ENCODE results near the gene GALR3.

GALR3 gene

DNA sequence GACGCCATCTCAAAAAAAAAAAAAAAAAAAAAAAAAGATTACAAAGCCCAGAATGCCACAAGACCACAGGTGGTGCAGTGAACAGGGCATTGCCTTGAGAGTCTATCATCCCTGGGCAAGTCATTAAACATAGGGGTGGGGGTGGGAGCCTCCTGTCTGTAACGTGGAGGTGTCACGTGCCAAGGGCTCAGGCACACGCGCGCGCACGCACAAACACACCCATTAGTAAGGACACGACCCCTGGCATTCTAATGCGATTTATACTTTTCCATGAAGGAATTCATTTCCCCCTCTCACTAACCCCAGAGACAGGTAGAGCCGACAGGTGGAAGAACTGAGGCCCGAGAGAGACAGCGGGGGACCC lies 21.3 kb upstream of the GALR3 start:
- Histone ChIP-seq H3K4me1 (ENCODE audit: insufficient read depth, low read length, poor library complexity, severe bottlenecking) (peaks cover 24% of the 10 kb centered on the region), H3K9me2 (replicated peaks; ENCODE audit: low read depth, low read length) (no peaks in the 10 kb centered on the region), H2AFZ (ENCODE audit: low read length) (peak overlapping the region; percentile 95), H3K4me3 (ENCODE audit: low read length, poor library complexity, severe bottlenecking) (peak overlapping the region; percentile 91), H3K4me2 (ENCODE audit: low read depth, low read length, poor library complexity, severe bottlenecking) (peak overlapping the region; percentile 98), H3K9ac (ENCODE audit: low read depth, low read length, poor library complexity, severe bottlenecking) (peak overlapping the region; percentile 79), H3K9me3 (ENCODE audit: insufficient read depth, low read depth, low read length) (no peaks in the 10 kb centered on the region), H4K20me1 (ENCODE audit: insufficient read depth, low read length, poor library complexity, severe bottlenecking) (no peaks in the 10 kb centered on the region), H3K79me2 (ENCODE audit: insufficient read depth, low read length) (no peaks in the 10 kb centered on the region), H3F3A (ENCODE audit: low read depth) (no peaks in the 10 kb centered on the region), H3K36me3 (ENCODE audit: insufficient read depth, low read length) (no peaks in the 10 kb centered on the region), H3K27me3 (ENCODE audit: insufficient read depth, low read length, poor library complexity, severe bottlenecking) (peaks cover 10% of the 10 kb centered on the region)
- TF ChIP-seq, protein P1, sequence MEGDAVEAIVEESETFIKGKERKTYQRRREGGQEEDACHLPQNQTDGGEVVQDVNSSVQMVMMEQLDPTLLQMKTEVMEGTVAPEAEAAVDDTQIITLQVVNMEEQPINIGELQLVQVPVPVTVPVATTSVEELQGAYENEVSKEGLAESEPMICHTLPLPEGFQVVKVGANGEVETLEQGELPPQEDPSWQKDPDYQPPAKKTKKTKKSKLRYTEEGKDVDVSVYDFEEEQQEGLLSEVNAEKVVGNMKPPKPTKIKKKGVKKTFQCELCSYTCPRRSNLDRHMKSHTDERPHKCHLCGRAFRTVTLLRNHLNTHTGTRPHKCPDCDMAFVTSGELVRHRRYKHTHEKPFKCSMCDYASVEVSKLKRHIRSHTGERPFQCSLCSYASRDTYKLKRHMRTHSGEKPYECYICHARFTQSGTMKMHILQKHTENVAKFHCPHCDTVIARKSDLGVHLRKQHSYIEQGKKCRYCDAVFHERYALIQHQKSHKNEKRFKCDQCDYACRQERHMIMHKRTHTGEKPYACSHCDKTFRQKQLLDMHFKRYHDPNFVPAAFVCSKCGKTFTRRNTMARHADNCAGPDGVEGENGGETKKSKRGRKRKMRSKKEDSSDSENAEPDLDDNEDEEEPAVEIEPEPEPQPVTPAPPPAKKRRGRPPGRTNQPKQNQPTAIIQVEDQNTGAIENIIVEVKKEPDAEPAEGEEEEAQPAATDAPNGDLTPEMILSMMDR (conservative IDR thresholded peaks at IDR 0.05; ENCODE audit: low read length), result peak; percentile 11; the same call in 1 of the 2 replicates
- TF ChIP-seq EZH2phosphoT487 (IDR thresholded peaks at IDR 0.05; ENCODE audit: borderline replicate concordance), result no peak

DNA sequence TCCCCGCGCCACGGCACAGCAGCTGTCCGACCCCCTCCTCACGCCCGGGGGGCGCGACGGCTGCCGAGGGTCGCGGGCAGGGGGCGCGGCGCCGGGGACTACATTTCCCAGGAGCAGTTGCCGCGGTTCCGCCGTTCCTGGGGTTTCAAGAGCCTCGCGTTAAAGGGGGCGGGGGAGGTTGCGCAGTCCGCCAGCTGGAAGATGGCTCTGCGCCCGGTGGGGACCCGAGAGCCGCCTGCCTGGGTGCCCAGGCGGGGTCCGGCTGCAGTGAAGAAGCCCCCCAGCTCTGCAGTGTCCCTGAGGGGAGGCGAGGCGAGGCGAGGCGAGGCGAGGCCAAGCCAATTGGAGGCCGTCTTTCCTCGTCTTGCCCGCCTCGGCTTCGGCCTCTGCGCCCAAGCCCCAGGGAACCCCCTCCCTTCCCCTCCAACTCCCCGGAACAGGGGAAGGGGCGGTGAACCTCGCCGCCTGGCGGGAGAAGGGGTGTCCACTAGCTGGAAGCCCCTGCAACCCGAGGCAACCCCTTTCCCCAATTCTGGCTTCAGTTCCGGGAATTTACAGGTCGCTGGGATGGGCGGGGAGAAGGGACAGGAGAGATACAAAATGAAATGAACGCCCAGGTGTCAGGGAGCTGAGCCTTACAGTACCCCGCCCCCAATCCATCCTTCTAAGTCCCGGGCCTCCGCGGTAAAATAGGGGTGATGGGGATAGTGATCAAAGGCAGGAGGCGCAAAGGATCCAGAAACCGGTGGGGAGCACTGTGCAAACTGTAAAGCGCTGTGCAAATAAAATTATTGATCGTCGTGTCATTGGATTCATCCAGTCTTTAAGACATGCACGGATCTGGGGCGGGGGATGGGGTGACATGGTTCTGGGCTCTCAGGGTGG lies 20.6 kb upstream of the GALR3 start:
- no peaks in the 10 kb centered on the region for H3K9me2 ChIP-seq (replicated peaks; ENCODE audit: low read depth, low read length)
- peaks cover 28% of the 10 kb centered on the region for H3K4me1 ChIP-seq (ENCODE audit: insufficient read depth, low read length, poor library complexity, severe bottlenecking)
- H3F3A ChIP-seq (ENCODE audit: low read depth), result no peaks in the 10 kb centered on the region
- TF ChIP-seq EZH2phosphoT487 (IDR thresholded peaks at IDR 0.05; ENCODE audit: borderline replicate concordance), result no peak
- TF ChIP-seq, protein P1 (conservative IDR thresholded peaks at IDR 0.05; ENCODE audit: low read length), result peak; percentile 1; the same call in 1 of the 2 replicates
- no peaks in the 10 kb centered on the region for H3K9me3 ChIP-seq (ENCODE audit: insufficient read depth, low read depth, low read length)
- no peaks in the 10 kb centered on the region for H3K36me3 ChIP-seq (ENCODE audit: insufficient read depth, low read length)
- peak overlapping the region; percentile 95 for H2AFZ ChIP-seq (ENCODE audit: low read length)
- peaks cover 10% of the 10 kb centered on the region for H3K27me3 ChIP-seq (ENCODE audit: insufficient read depth, low read length, poor library complexity, severe bottlenecking)
- H3K4me2 ChIP-seq (ENCODE audit: low read depth, low read length, poor library complexity, severe bottlenecking), result peak overlapping the region; percentile 98
- H3K9ac ChIP-seq (ENCODE audit: low read depth, low read length, poor library complexity, severe bottlenecking), result peak overlapping the region; percentile 79
- no peaks in the 10 kb centered on the region for H4K20me1 ChIP-seq (ENCODE audit: insufficient read depth, low read length, poor library complexity, severe bottlenecking)
- H3K4me3 ChIP-seq (ENCODE audit: low read length, poor library complexity, severe bottlenecking), result peak overlapping the region; percentile 91
- no peaks in the 10 kb centered on the region for H3K79me2 ChIP-seq (ENCODE audit: insufficient read depth, low read length)

DNA sequence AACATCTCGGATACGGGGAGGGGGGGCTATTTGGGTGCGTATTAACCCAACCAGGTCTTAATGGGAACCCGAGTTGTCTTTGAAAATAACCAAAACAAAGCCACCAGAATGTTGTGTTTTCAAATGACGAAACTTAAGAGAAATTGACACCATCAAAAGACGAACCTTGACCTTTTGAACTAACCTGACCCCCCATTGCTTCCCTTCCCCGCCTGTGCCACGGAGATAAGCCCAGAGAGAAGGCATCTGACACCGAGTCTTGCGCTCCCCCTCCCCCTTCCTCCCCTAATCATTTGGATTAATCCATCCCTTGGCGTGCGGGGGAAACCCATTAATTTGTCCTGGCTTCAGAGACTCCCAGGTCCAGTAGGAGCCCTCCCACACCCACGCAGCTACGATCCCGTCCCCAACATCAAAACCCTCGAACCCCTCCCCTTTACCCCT lies 20.0 kb upstream of the GALR3 start:
- Histone ChIP-seq H3K4me2 (ENCODE audit: low read depth, low read length, poor library complexity, severe bottlenecking) (peak overlapping the region; percentile 98), H3K79me2 (ENCODE audit: insufficient read depth, low read length) (0 out of 2 replicates have a peak, but pooled peaks cover 2% of the 10 kb centered on the region), H3F3A (ENCODE audit: low read depth) (no peaks in the 10 kb centered on the region), H4K20me1 (ENCODE audit: insufficient read depth, low read length, poor library complexity, severe bottlenecking) (no peaks in the 10 kb centered on the region), H3K4me1 (ENCODE audit: insufficient read depth, low read length, poor library complexity, severe bottlenecking) (peaks cover 32% of the 10 kb centered on the region), H3K9me2 (replicated peaks; ENCODE audit: low read depth, low read length) (no peaks in the 10 kb centered on the region), H3K36me3 (ENCODE audit: insufficient read depth, low read length) (no peaks in the 10 kb centered on the region), H2AFZ (ENCODE audit: low read length) (0 out of 2 replicates have a peak overlapping the region, but pooled peaks have one; percentile 95), H3K4me3 (ENCODE audit: low read length, poor library complexity, severe bottlenecking) (peak overlapping the region; percentile 91), H3K9ac (ENCODE audit: low read depth, low read length, poor library complexity, severe bottlenecking) (peak overlapping the region; percentile 79), H3K27me3 (ENCODE audit: insufficient read depth, low read length, poor library complexity, severe bottlenecking) (peaks cover 10% of the 10 kb centered on the region), H3K9me3 (ENCODE audit: insufficient read depth, low read depth, low read length) (no peaks in the 10 kb centered on the region)
- TF ChIP-seq, protein P1 (conservative IDR thresholded peaks at IDR 0.05; ENCODE audit: low read length), result no peak
- TF ChIP-seq EZH2phosphoT487 (IDR thresholded peaks at IDR 0.05; ENCODE audit: borderline replicate concordance), result no peak
